Retina (tissue), 1 donor: Measurements from ENCODE around the gene IFITM2.
A peak's percentile ranks its signal among the peaks of the same experiment; 100 is the strongest.
"Not testable (repeated sequence)": the region's sequence is repeated elsewhere in the genome, so short reads cannot be mapped to it uniquely, and the experiment has no call there.

Experiments
- DNase-seq: peaks from one replicate; pipeline ENCODE4 v3.0.0-alpha.2; 2016

IFITM2 gene

GRCh38 chr11:282171-282570 is 25.4 kb upstream of the IFITM2 start:
- DNase-seq: no peak

- no peak for DNase-seq
Observed at GRCh38 chr11:282630-283360, 24.8 kb upstream of the IFITM2 start.

GRCh38 chr11:283405-284104 is 24.1 kb upstream of the IFITM2 start:
- no peak for DNase-seq

GRCh38 chr11:284105-285020 is 23.3 kb upstream of the IFITM2 start:
- DNase-seq: no peak

GRCh38 chr11:285021-285893 is 22.4 kb upstream of the IFITM2 start:
- no peak for DNase-seq

GRCh38 chr11:285894-286220 is 21.8 kb upstream of the IFITM2 start:
- DNase-seq: no peak

- not testable (repeated sequence) for DNase-seq
Observed at GRCh38 chr11:286977-287820, 20.4 kb upstream of the IFITM2 start.

- no peak for DNase-seq
Observed at GRCh38 chr11:287821-288477, 19.7 kb upstream of the IFITM2 start.

- peak; percentile 67 for DNase-seq
Observed at GRCh38 chr11:288478-289397, 18.9 kb upstream of the IFITM2 start, which contains the start of gene PGGHG. Gene PGGHG (plus strand): TSS chr11:289126. CDS start chr11:289817, 691 bp downstream.

- no peak for DNase-seq
Observed at GRCh38 chr11:289398-289711, 18.3 kb upstream of the IFITM2 start.

GRCh38 chr11:289712-290620 is 17.6 kb upstream of the IFITM2 start:
- DNase-seq: no peak

GRCh38 chr11:290621-291231 is 16.9 kb upstream of the IFITM2 start:
- DNase-seq: no peak

- no peak for DNase-seq
Observed at GRCh38 chr11:291281-292210, 16.1 kb upstream of the IFITM2 start.

- no peak for DNase-seq
Observed at GRCh38 chr11:292211-293121, 15.2 kb upstream of the IFITM2 start.

- no peak for DNase-seq
Observed at GRCh38 chr11:293271-293851, 14.3 kb upstream of the IFITM2 start.
